Ascending aorta (tissue), 2 donors: ENCODE results near the gene LST1. TPM values are rescaled to one million over a fixed set of nuclear protein-coding genes. Genes with fewer than 3 reads are reported as not detected.

ENCODE experiments used
- DNase-seq, 2 donors: peaks; one replicate each; pipeline ENCODE4 v3.0.0-alpha.2; 2019; ENCODE audit warnings: low spot score in 2 of 2
- H3K27ac ChIP-seq, 2 donors: fragments of 200-600 bp; sonication (generic); one replicate each; pipeline ENCODE4 v1.5.1; 2016 to 2017; ENCODE audit warnings: mild to moderate bottlenecking in 1 of 2
- H3K27me3 ChIP-seq: fragments of 200-600 bp; sonication (generic); one replicate; pipeline ENCODE4 v1.5.1; 2017
- H3K36me3 ChIP-seq, 2 donors: fragments of 200-600 bp; sonication (generic); one replicate each; pipeline ENCODE4 v1.5.1; 2016
- H3K4me1 ChIP-seq, 2 donors: fragments of 200-600 bp; sonication (generic); one replicate each; pipeline ENCODE4 v1.5.1; 2016 to 2017; ENCODE audit warnings: mild to moderate bottlenecking in 1 of 2
- H3K4me3 ChIP-seq, 2 donors: fragments of 200-600 bp; sonication (generic); one replicate each; pipeline ENCODE4 v1.5.1; 2016 to 2017; ENCODE audit warnings: mild to moderate bottlenecking in 1 of 2
- H3K9me3 ChIP-seq, 2 donors: fragments of 200-600 bp; sonication (generic); one replicate each; pipeline ENCODE4 v1.5.1; 2016
- CTCF ChIP-seq, 3 experiments: fragments of 200-600 bp in 2 of 3; fragments of 450-650 bp in 1 of 3; sonication (generic) in 2 of 3; IDR thresholded peaks; one replicate each; pipeline ENCODE4 v1.5.1; 2016 to 2019; ENCODE audit warnings: antibody characterized with exemption in 3 of 3, mild to moderate bottlenecking in 1 of 3, moderate library complexity in 1 of 3
- intact Hi-C: fragments of 100-400 bp; cut with DNase I; formaldehyde crosslinking; loops from one replicate; pipeline ENCODE4 v1.15.1; 2023
- total RNA-seq: library from RNA; depleted of rRNA; stranded (reverse); fragments of >200 nt; gene quantifications from one replicate; pipeline ENCODE4 v1.1.0, GENCODE V29; 2016

LST1 gene
- total RNA-seq, 1 donor from 2014 or later: 21.4 TPM

GRCh38 chr6:31610968-31611367, 24.9 kb downstream of the LST1 start:
- no peaks in the 10 kb centered on the region for H3K36me3 ChIP-seq
- H3K27me3 ChIP-seq: no peaks in the 10 kb centered on the region
- H3K4me1 ChIP-seq: no peaks in the 10 kb centered on the region
- H3K4me3 ChIP-seq: no peak overlapping the region
- no peak overlapping the region for H3K27ac ChIP-seq
- no peak for DNase-seq
- intact Hi-C loops: no loop called here
- H3K9me3 ChIP-seq: no peaks in the 10 kb centered on the region
- TF ChIP-seq CTCF (IDR thresholded peaks at IDR 0.05): no peak

- Histone ChIP-seq H3K27ac (no peak overlapping the region), H3K4me1 (no peaks in the 10 kb centered on the region), H3K27me3 (no peaks in the 10 kb centered on the region), H3K4me3 (no peak overlapping the region), H3K36me3 (no peaks in the 10 kb centered on the region), H3K9me3 (no peaks in the 10 kb centered on the region)
- intact Hi-C loops: no loop called here
- TF ChIP-seq CTCF (IDR thresholded peaks at IDR 0.05): no peak
- DNase-seq: no peak
Observed at GRCh38 chr6:31614075-31614619, 28.1 kb downstream of the LST1 start.

- Histone ChIP-seq H3K4me1 (no peaks in the 10 kb centered on the region), H3K36me3 (no peaks in the 10 kb centered on the region), H3K4me3 (peak within 1 kb of the TSS in 1 of 2 donors; percentile 36), H3K27me3 (no peaks in the 10 kb centered on the region), H3K27ac (no peak within 1 kb of the TSS), H3K9me3 (no peaks in the 10 kb centered on the region)
- TF ChIP-seq CTCF (IDR thresholded peaks at IDR 0.05): no peak
- no peak for DNase-seq
- intact Hi-C loops: no loop called here
Observed at GRCh38 chr6:31614684-31615578, 28.9 kb downstream of the LST1 start, which contains the start of gene AIF1. TSS of gene AIF1 (plus strand) at chr6:31615234. CDS start at chr6:31615330, 96 bp downstream.

GRCh38 chr6:31615748-31616147, 29.7 kb downstream of the LST1 start:
- intact Hi-C loops: no loop called here
- H3K9me3 ChIP-seq: no peaks in the 10 kb centered on the region
- H3K27me3 ChIP-seq: no peaks in the 10 kb centered on the region
- no peaks in the 10 kb centered on the region for H3K36me3 ChIP-seq
- H3K27ac ChIP-seq: no peak overlapping the region
- H3K4me1 ChIP-seq: no peaks in the 10 kb centered on the region
- DNase-seq: no peak
- no peak for TF ChIP-seq CTCF (IDR thresholded peaks at IDR 0.05)
- peak overlapping the region in 1 of 2 donors; percentile 36 for H3K4me3 ChIP-seq

GRCh38 chr6:31617010-31617409, 30.9 kb downstream of the LST1 start:
- H3K27ac ChIP-seq: no peak overlapping the region
- no peak overlapping the region for H3K4me3 ChIP-seq
- H3K27me3 ChIP-seq: no peaks in the 10 kb centered on the region
- no peak for DNase-seq
- H3K4me1 ChIP-seq: peaks cover 2 to 6% of the 10 kb centered on the region in 2 donors
- TF ChIP-seq CTCF (IDR thresholded peaks at IDR 0.05): no peak
- intact Hi-C loops: no loop called here
- no peaks in the 10 kb centered on the region for H3K36me3 ChIP-seq
- no peaks in the 10 kb centered on the region for H3K9me3 ChIP-seq
